Activated naive CD8-positive, alpha-beta T cell treated with anti-CD3 and anti-CD28 coated beads, Interleukin-2, amount 50 U/mL, for 24 hours (primary cell): ENCODE results near the gene ADORA2A.

Source experiments
- ATAC-seq: fragments of 150-1000 bp; cut with Tn5 transposase; one replicate; pipeline ENCODE4 v1.10.0; 2021
- DNase-seq: peaks from one replicate; pipeline ENCODE4 v3.0.0; 2021
- H3K27ac Mint-ChIP-seq: one replicate; pipeline ENCODE4 v1.8.0; 2021; ENCODE audit warnings: mild to moderate bottlenecking, mixed read lengths
- H3K27me3 Mint-ChIP-seq: one replicate; pipeline ENCODE4 v1.8.0; 2021; ENCODE audit warnings: mixed read lengths
- H3K36me3 Mint-ChIP-seq: one replicate; pipeline ENCODE4 v1.8.0; 2021; ENCODE audit warnings: low read depth, mixed read lengths
- H3K4me1 Mint-ChIP-seq: one replicate; pipeline ENCODE4 v1.8.0; 2021; ENCODE audit warnings: mixed read lengths
- H3K4me3 Mint-ChIP-seq: one replicate; pipeline ENCODE4 v1.8.0; 2021; ENCODE audit warnings: mild to moderate bottlenecking, moderate library complexity, mixed read lengths
- H3K9me3 Mint-ChIP-seq: one replicate; pipeline ENCODE4 v1.8.0; 2021; ENCODE audit warnings: mixed read lengths

ADORA2A gene

DNA sequence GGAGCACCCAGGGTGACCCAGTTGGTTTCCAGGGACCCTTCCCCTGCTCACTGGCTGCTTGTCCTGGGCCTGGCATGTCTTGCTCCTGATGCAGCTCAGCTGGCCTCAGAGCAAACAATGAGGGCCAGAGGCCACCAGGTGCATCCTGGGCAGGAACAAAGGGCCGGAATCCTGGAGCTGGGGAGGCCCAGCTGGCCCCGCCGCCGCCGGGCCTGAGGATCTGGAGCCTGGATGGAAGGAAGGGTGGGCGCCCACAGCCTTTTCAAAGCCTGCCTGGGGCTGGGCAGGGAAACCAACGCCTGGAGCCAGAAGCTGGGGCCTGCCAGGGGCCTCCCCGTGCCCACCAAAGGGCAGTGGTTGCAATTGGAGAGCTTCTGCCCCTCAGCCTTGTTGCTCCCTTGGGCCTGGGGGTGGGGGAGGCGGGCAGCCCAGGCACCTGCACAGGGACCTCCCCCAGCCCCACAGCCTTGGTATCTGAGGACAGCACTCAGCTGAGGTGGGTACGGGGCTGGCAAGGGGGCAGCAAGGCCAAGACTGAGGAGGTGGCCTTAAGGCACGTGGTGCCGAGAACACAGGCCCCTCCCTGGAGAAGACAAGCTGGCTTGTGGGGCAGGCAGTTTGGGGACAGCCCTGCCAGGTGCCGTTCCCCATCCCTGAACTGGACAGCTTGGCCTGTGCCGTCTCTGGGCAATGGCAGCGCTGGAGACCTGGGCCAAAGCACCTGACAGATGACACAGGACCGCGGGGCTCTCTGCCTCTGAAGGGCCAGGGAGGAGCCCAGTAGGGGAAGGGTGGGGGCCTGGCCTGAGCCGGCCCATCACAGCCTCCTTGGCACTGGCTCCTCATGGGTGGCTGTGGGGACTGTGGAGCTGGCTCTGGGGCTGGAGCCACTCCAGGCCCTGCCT is 7.1 kb upstream of the ADORA2A start:
- Mint-ChIP-seq H3K27me3 (peaks cover 2% of the 10 kb centered on the region), H3K4me1 (peaks cover 10% of the 10 kb centered on the region), H3K4me3 (no peak overlapping the region), H3K36me3 (peaks cover 1% of the 10 kb centered on the region), H3K9me3 (no peaks in the 10 kb centered on the region), H3K27ac (no peak overlapping the region)
- ATAC-seq (no peak), DNase-seq (no peak)

GRCh38 chr22:24420977-24421343 is 6.4 kb upstream of the ADORA2A start:
- Mint-ChIP-seq H3K4me1 (peaks cover 16% of the 10 kb centered on the region), H3K9me3 (no peaks in the 10 kb centered on the region), H3K27ac (no peak overlapping the region), H3K4me3 (no peak overlapping the region), H3K36me3 (no peaks in the 10 kb centered on the region), H3K27me3 (peaks cover 2% of the 10 kb centered on the region)
- DNase-seq (no peak), ATAC-seq (no peak)

DNA sequence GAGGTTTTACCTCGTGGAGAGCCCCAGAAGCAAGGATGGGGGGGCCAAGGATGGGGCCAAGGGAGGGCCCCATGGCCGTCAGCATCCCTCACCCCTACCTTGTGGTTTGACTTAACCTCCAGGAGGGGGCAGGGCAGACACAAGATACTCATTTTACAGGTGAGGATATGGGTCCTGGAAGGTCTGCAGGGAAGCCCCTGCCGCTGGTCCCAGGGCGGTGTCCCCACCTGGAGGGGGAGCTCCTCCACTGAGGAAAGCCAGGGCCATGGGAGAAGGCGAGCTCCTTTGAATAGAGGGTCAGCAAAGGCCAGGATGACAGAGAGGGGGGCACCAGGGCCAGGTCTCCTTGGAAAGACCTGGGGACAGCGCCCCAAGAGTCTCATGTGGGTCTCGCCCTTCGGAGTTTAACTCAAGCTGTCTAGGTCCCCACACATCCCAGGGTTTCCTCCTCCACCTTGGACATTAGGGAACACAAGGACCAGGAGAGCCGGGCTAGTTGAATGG is 5.9 kb upstream of the ADORA2A start:
- Mint-ChIP-seq H3K36me3 (no peaks in the 10 kb centered on the region), H3K27ac (no peak overlapping the region), H3K4me3 (no peak overlapping the region), H3K9me3 (no peaks in the 10 kb centered on the region), H3K27me3 (peaks cover 2% of the 10 kb centered on the region), H3K4me1 (peaks cover 22% of the 10 kb centered on the region)
- ATAC-seq (no peak), DNase-seq (peak; percentile 44)

DNA sequence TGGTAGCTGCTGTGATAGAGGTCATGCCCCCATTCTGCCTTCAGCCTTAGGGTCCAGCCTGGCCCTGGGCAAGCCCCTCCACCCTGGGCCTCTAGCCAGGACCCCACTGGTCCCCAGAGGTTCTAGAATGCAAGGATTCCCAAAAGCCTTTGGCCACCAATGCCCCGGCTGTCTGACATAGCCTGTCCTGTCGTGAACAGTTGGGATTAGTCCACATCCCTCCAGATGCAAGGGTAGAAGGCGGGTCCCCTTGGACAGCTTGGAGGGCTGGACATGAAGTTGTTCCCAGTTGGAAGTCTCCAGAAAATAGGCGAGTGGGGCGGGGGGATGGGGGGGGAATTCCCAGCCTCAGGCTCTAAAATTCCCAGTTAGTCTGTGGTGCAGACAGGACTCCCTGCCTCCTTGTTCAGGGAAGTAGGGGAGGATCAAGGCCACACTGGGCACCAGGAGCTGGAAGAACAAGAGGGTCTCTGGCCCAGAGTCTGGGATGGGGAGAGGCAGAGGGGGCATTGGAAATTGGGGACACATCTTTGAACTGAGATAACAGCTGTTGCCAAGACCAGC is 5.2 kb upstream of the ADORA2A start:
- peaks cover 29% of the 10 kb centered on the region for H3K4me1 Mint-ChIP-seq
- peak overlapping the region; percentile 49 for H3K4me3 Mint-ChIP-seq
- ATAC-seq: no peak
- H3K27ac Mint-ChIP-seq: no peak overlapping the region
- peaks cover 2% of the 10 kb centered on the region for H3K27me3 Mint-ChIP-seq
- DNase-seq: no peak
- no peaks in the 10 kb centered on the region for H3K36me3 Mint-ChIP-seq
- no peaks in the 10 kb centered on the region for H3K9me3 Mint-ChIP-seq

DNA sequence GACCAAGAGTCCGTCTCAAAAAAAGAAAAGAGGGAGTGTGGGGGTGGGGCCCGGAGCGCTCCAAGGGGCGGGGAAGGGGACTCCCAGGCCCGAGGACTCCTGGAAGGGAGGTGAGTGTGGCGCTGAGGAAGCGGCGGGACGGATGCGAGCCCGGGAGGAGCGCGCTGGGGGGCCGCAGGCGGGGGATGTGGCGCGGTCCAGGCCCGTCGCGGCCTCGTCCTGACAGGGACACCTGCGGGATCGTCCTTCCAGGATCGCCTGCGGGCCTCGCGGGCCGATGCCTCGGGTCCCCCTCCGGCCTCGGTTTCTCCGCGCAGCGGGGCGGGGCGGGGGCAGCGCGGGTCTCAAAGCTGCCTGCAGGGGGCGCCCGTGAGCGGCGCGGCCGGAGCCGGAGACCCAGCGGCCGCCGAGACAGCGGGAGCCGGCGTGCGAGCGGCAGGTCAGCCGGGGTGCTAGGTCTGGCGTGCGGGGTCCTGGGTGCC is 3.8 kb upstream of the ADORA2A start:
- Mint-ChIP-seq H3K4me1 (peaks cover 37% of the 10 kb centered on the region), H3K9me3 (no peaks in the 10 kb centered on the region), H3K4me3 (peak overlapping the region; percentile 69), H3K27ac (peak overlapping the region; percentile 42), H3K27me3 (peaks cover 2% of the 10 kb centered on the region), H3K36me3 (peaks cover 5% of the 10 kb centered on the region)
- ATAC-seq: peak; percentile 17
- DNase-seq: peak; percentile 85

- H3K4me1 Mint-ChIP-seq: peaks cover 44% of the 10 kb centered on the region
- H3K4me3 Mint-ChIP-seq: peak overlapping the region; percentile 79
- peak overlapping the region; percentile 56 for H3K27ac Mint-ChIP-seq
- H3K36me3 Mint-ChIP-seq: peaks cover 6% of the 10 kb centered on the region
- peak; percentile 51 for DNase-seq
- H3K9me3 Mint-ChIP-seq: no peaks in the 10 kb centered on the region
- ATAC-seq: peak; percentile 7
- peaks cover 2% of the 10 kb centered on the region for H3K27me3 Mint-ChIP-seq
Measured at GRCh38 chr22:24424001-24424900, 3.1 kb upstream of the ADORA2A start.

DNA sequence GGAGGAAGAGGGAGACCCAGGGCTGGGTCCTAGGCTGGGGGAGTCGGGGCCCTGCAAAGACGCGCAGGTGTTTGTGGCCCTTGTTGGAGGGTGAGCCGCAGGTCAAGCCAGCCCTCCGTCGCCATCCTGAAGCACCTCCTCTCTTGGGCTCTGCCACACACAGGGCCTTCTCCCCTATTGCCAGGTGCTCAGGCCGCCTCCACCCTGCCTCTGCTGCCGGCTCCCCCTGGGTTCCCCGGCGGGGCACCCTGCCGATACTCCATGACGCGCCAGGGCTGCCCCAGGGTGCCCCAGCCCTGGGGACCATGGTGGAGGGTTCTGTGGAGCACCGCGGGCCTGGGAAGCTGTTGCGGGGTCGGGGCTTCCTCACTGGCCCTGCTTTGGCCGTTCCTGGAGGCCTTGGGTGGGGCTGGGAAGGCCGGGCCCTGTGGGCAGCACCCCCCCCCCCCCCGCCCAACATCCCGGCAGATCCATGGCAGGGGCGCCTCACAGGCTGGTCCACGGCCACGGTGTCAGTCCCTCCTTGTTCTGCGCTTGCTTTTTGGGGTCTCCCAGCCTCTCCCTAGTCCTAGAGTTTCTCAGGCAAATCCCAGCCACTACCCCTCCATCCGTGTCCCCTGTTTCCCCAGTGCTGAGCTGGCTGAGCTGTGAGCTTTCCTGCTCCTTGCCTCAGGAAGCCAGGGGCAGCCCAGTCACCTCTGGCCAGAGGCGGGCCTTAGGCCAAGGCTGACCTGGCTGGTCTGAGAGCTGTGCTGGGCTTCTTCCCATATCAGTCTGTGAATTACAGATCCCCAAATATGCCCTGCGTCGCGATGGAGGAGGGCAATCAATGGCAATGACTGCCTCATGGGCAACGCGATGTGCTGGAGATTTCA is 2.3 kb upstream of the ADORA2A start:
- Mint-ChIP-seq H3K27me3 (peaks cover 2% of the 10 kb centered on the region), H3K36me3 (peaks cover 6% of the 10 kb centered on the region), H3K27ac (peak overlapping the region; percentile 86), H3K9me3 (no peaks in the 10 kb centered on the region), H3K4me3 (peak overlapping the region; percentile 86), H3K4me1 (peaks cover 52% of the 10 kb centered on the region)
- ATAC-seq: no peak
- DNase-seq: no peak

DNA sequence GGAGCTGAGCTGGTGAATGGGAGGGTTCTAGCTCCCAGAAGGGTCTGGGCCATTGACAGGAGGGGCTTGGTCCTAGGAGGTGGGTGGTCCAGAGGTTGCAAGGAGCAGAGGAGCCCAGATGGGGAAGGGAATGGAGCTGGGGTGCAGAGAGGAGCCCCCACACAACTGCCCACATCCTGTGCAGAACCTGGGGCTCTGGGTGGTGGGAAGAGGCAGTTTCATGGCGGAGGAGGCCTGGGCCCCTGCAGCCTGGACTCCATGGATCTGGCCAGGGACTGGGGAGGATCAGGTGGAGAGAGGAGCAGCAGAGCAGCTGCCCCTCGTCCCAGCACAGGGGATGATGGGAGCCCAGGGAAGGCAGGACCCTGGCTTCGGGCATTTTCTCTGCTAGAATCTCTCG is 963 bp upstream of the ADORA2A start:
- H3K4me1 Mint-ChIP-seq: peaks cover 61% of the 10 kb centered on the region
- H3K4me3 Mint-ChIP-seq: peak overlapping the region; percentile 86
- peak overlapping the region; percentile 86 for H3K27ac Mint-ChIP-seq
- H3K36me3 Mint-ChIP-seq: peaks cover 9% of the 10 kb centered on the region
- peaks cover 2% of the 10 kb centered on the region for H3K27me3 Mint-ChIP-seq
- DNase-seq (no peak), ATAC-seq (no peak)
- no peaks in the 10 kb centered on the region for H3K9me3 Mint-ChIP-seq

- Mint-ChIP-seq H3K27ac (peak overlapping the region; percentile 86), H3K4me1 (peaks cover 66% of the 10 kb centered on the region), H3K36me3 (peaks cover 9% of the 10 kb centered on the region), H3K4me3 (peak overlapping the region; percentile 86), H3K9me3 (no peaks in the 10 kb centered on the region), H3K27me3 (peaks cover 2% of the 10 kb centered on the region)
- peak; percentile 1 for ATAC-seq
- DNase-seq: no peak
Measured at GRCh38 chr22:24426851-24427499, 424 bp upstream of the ADORA2A start.

DNA sequence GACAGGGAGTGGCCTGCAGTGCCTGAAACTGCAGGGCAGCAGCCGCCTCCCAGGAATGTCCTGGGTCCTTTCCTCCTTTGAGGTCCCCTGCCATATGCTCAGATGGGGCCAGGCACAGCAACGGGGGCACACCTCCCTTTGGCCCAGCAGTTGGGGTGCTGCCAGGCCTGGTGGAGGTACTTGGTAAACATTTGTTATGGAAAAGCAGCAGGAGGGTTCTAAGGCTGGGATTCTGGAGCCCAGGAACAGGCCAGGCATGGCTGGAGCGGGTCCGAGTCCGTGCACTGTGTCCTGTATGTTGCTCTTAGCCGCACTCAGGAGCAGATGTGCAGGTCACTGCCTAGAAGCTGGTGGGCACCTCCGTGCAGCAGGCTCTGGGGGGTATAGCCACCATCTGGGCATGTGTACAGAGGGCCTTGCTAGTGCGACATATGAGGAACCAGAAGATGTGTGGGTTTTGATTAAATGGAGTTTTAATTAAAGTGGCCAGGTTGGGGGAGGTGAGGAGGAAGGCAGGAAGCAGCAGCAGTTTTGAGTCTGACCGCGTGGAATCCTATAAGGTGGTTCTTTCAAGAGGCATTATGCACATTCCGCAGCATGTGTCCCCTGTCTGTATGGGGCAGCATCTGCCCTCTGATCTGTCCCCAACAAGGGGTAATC is 1.5 kb downstream of the ADORA2A start:
- Mint-ChIP-seq H3K4me3 (peak overlapping the region; percentile 86), H3K4me1 (peaks cover 82% of the 10 kb centered on the region), H3K27ac (peak overlapping the region; percentile 86), H3K27me3 (no peaks in the 10 kb centered on the region), H3K36me3 (peaks cover 15% of the 10 kb centered on the region), H3K9me3 (no peaks in the 10 kb centered on the region)
- DNase-seq (no peak), ATAC-seq (no peak)

- no peaks in the 10 kb centered on the region for H3K9me3 Mint-ChIP-seq
- H3K27me3 Mint-ChIP-seq: peaks cover 3% of the 10 kb centered on the region
- peaks cover 18% of the 10 kb centered on the region for H3K36me3 Mint-ChIP-seq
- peak; percentile 85 for DNase-seq
- H3K4me1 Mint-ChIP-seq: peaks cover 88% of the 10 kb centered on the region
- H3K27ac Mint-ChIP-seq: peak overlapping the region; percentile 86
- H3K4me3 Mint-ChIP-seq: peak overlapping the region; percentile 86
- ATAC-seq: peak; percentile 16
Measured at GRCh38 chr22:24429411-24430365, 2.3 kb downstream of the ADORA2A start.
